CD4-positive, alpha-beta memory T cell (primary cell): ENCODE data around the gene ZNF618. TPM values are rescaled to one million over a fixed set of nuclear protein-coding genes. Genes with fewer than 3 reads are reported as not detected.
A peak's percentile ranks its signal among the peaks of the same experiment; 100 is the strongest.

Experiments
- CTCF ChIA-PET: fragments of 350-600 bp; sonication (Branson Sonifier 250); formaldehyde crosslinking; loops from one replicate; lab custom pipeline; 2021; ENCODE audit warnings: inconsistent platforms; ENCODE audit not compliant: partially characterized antibody; lab: Charles Lee
- POLR2A ChIA-PET: fragments of 350-600 bp; sonication (Branson Sonifier 250); formaldehyde crosslinking; loops from one replicate; lab custom pipeline; 2021; ENCODE audit not compliant: partially characterized antibody; lab: Charles Lee
- DNase-seq, 5 donors: peaks; one replicate each; pipeline versions ENCODE4 v3.0.0 to v3.0.0-alpha.2; 2020 to 2022; ENCODE audit warnings: mixed read lengths in 1 of 5
- H3K27ac ChIP-seq: one replicate; pipeline ENCODE4 v1.7.0; 2013; ENCODE audit warnings: low read depth, low read length
- H3K27me3 ChIP-seq: 2 replicates; pipeline ENCODE4 v1.7.0; 2013; ENCODE audit warnings: mild to moderate bottlenecking, low read length, moderate library complexity; ENCODE audit not compliant: insufficient read depth
- H3K36me3 ChIP-seq: 2 replicates; pipeline ENCODE4 v1.7.0; 2013; ENCODE audit warnings: mild to moderate bottlenecking, low read length, moderate library complexity; ENCODE audit not compliant: insufficient read depth
- H3K4me1 ChIP-seq: 2 replicates; pipeline ENCODE4 v1.7.0; 2013; ENCODE audit warnings: mild to moderate bottlenecking, low read length, moderate library complexity; ENCODE audit not compliant: insufficient read depth
- H3K4me3 ChIP-seq, 2 donors: one replicate each; pipeline ENCODE4 v1.7.0; 2013; ENCODE audit warnings: low read length in 2 of 2, mild to moderate bottlenecking in 1 of 2
- H3K9me3 ChIP-seq, 2 donors: one replicate each; pipeline ENCODE4 v1.7.0; 2013; ENCODE audit warnings: low read length in 2 of 2, control low read depth in 1 of 2; ENCODE audit not compliant: control insufficient read depth in 1 of 2
- H3K27ac Mint-ChIP-seq, 7 donors: one replicate each; pipeline ENCODE4 v1.8.0; 2020 to 2021; ENCODE audit warnings: mixed read lengths in 7 of 7, mild to moderate bottlenecking in 6 of 7, inconsistent platforms in 3 of 7, moderate library complexity in 3 of 7
- H3K27me3 Mint-ChIP-seq, 2 donors: one replicate each; pipeline ENCODE4 v1.8.0; 2020 to 2021; ENCODE audit warnings: mixed read lengths in 2 of 2
- H3K36me3 Mint-ChIP-seq, 2 donors: one replicate each; pipeline ENCODE4 v1.8.0; 2020 to 2021; ENCODE audit warnings: mixed read lengths in 2 of 2, inconsistent platforms in 1 of 2, mild to moderate bottlenecking in 1 of 2
- H3K4me1 Mint-ChIP-seq, 4 donors: one replicate each; pipeline ENCODE4 v1.8.0; 2020 to 2021; ENCODE audit warnings: mixed read lengths in 4 of 4, mild to moderate bottlenecking in 1 of 4
- H3K4me3 Mint-ChIP-seq, 8 donors: one replicate each; pipeline ENCODE4 v1.8.0; 2020 to 2021; ENCODE audit warnings: mixed read lengths in 8 of 8, mild to moderate bottlenecking in 7 of 8, moderate library complexity in 6 of 8, inconsistent platforms in 3 of 8
- H3K9me3 Mint-ChIP-seq, 8 donors: one replicate each; pipeline ENCODE4 v1.8.0; 2020 to 2021; ENCODE audit warnings: mixed read lengths in 8 of 8, mild to moderate bottlenecking in 5 of 8, inconsistent platforms in 3 of 8, moderate library complexity in 1 of 8
- intact Hi-C: fragments of 100-400 bp; cut with micrococcal nuclease; formaldehyde crosslinking; loops from one replicate; pipeline ENCODE4 v1.15.1; 2023
- polyA plus RNA-seq, 2 donors: library from polyadenylated mRNA; unstranded; fragments of 300-500 nt; fragmentation: Illumina TruSeq; gene quantifications; one replicate each; pipeline ENCODE4 v1.2.3, GENCODE V29; 2021
- total RNA-seq, 2 experiments: library from RNA; stranded (reverse); gene quantifications; one replicate each; pipeline ENCODE4 v1.2.3, GENCODE V29; 2021

The ZNF618 gene
- total and polyA plus RNA-seq, 4 experiments from 2014 or later, result 0.79 to 1.7 (median 0.80) TPM; not detected in 1

DNA sequence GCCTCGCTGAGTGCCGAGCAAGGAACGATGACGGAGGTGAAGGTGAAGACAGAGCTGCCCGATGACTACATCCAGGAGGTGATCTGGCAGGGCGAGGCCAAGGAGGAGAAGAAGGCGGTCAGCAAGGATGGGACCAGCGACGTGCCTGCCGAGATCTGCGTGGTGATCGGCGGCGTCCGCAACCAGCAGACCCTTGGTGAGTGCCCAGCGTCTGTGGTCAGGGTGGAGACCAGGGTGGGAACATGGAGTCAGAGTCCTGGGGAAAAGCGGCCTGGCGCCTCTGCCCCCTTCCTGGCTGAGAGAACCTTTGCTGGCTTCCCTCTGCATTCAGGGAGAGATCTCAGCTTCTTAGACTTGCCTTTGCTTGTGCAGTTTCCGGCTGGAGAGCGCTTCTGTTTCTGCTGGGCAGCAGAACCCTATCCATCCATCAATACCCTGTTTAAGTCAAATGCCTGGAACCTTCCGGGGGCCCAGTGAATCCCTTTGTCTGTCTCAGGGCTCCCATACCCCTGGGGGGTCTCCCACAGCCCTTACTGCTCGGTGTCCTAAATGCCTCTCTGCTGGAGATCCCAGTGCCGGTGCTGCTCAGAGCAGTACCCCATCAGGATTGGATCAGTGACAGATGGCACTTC, 112.4 kb downstream of the ZNF618 start:
- Mint-ChIP-seq H3K9me3 (peaks cover 0 to 3% (median 0%) of the 10 kb centered on the region in 8 donors), H3K4me3 (no peak overlapping the region), H3K27ac (peak overlapping the region in 1 of 7 donors; percentile 43), H3K36me3 (peaks cover 2 to 4% of the 10 kb centered on the region in 2 donors), H3K27me3 (no peaks in the 10 kb centered on the region), H3K4me1 (peaks cover 0 to 2% (median under 1%) of the 10 kb centered on the region in 4 donors)
- no peaks in the 10 kb centered on the region for H3K9me3 ChIP-seq
- H3K36me3 ChIP-seq, result no peaks in the 10 kb centered on the region
- ChIA-PET CTCF (no interaction called here), POLR2A (no interaction called here)
- no peak overlapping the region for H3K27ac ChIP-seq
- intact Hi-C loops, result no loop called here
- no peak for DNase-seq
- no peak overlapping the region for H3K4me3 ChIP-seq
- no peaks in the 10 kb centered on the region for H3K27me3 ChIP-seq
- no peaks in the 10 kb centered on the region for H3K4me1 ChIP-seq

DNA sequence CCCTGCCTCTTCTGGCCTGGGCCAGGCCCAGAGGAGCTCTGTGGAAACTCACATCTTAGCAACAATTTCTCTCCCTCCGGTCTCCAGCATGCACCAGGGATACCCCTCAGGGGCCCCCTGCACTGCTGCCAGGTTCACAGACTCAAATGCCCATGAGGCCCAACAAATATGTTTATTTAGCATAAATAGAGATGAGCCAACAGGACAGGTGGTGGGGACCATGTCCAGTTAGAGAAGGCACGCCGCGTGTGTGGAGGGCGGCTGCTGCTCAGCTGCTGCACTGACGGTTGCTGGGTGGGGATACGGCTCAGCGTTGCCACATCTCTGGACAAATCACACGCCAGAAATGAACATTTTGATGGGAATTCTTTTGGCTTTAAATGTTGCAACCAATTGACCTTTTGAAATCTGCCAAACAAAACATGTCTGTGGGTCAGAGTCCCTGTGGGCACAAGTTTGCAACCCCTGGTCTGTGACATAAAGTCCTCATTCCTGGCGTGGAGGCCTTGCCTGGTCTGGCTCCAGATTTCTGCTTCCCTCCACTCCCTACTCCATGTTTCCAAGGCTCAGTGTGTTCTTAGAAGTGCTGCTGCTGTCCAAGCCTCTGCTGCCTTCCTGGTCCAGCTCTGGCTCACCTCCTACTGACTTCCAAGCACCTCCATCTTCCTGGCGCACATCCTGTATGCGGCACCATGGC, 113.1 kb downstream of the ZNF618 start:
- no peak for DNase-seq
- H3K36me3 Mint-ChIP-seq, result peaks cover 2 to 4% of the 10 kb centered on the region in 2 donors
- no peak overlapping the region for H3K4me3 ChIP-seq
- H3K9me3 ChIP-seq, result no peaks in the 10 kb centered on the region
- H3K4me1 ChIP-seq, result no peaks in the 10 kb centered on the region
- no peaks in the 10 kb centered on the region for H3K27me3 Mint-ChIP-seq
- H3K9me3 Mint-ChIP-seq, result peaks cover 0 to 3% (median 0%) of the 10 kb centered on the region in 8 donors
- H3K36me3 ChIP-seq, result no peaks in the 10 kb centered on the region
- ChIA-PET POLR2A (no interaction called here), CTCF (no interaction called here)
- no peaks in the 10 kb centered on the region for H3K27me3 ChIP-seq
- no peak overlapping the region for H3K27ac Mint-ChIP-seq
- H3K27ac ChIP-seq, result no peak overlapping the region
- H3K4me1 Mint-ChIP-seq, result peaks cover 0 to 4% (median 2%) of the 10 kb centered on the region in 4 donors
- H3K4me3 Mint-ChIP-seq, result no peak overlapping the region
- intact Hi-C loops, result no loop called here

DNA sequence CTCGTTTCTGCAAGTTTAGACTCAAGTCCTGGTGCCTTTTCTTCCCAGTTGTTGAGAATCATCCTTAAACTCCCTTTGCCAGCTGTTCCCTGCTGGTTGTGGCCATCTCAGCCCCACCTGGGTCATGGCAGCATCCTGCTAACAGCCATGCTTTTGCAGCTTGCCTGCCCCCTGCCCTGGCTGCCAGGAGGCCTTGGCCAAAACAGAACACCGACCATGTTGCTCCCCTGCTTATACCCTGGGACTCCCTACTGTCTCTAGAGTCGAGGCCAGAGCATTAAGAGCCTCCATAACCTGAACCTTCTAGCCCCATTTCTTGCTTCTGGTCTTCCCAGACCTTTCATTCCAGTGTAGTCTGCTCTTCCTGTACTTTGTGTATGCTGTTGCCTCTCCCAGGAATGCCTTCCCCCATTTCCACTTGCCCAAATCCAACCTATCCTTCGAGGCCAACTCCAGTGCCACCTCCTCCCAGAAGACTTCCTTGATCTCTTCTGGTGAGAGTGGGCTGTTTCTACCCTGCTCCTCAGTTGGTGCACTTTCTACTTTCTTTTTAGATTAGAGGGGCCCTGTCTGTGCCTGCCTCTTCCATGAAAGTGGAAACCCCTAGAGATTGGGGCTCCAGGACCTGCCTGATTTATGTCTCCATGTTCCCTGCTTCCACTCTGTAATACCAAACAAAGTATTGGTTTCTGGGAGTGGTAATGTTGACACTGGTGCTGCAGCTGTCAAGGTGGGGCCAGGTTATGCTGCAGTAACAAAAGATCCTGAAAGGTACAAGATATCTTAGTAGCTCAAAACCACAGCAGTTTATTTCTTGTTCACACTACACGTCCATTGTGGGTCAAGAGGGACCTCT, 113.8 kb downstream of the ZNF618 start:
- peaks cover 0 to 4% (median 2%) of the 10 kb centered on the region in 4 donors for H3K4me1 Mint-ChIP-seq
- H3K27ac Mint-ChIP-seq, result peak overlapping the region in 1 of 7 donors; percentile 34
- H3K9me3 Mint-ChIP-seq, result peaks cover 0 to under 1% (median 0%) of the 10 kb centered on the region in 8 donors
- ChIA-PET CTCF (no interaction called here), POLR2A (no interaction called here)
- no peaks in the 10 kb centered on the region for H3K27me3 Mint-ChIP-seq
- intact Hi-C loops, result no loop called here
- Histone ChIP-seq H3K27me3 (no peaks in the 10 kb centered on the region), H3K4me1 (no peaks in the 10 kb centered on the region), H3K4me3 (no peak overlapping the region), H3K27ac (no peak overlapping the region), H3K36me3 (no peaks in the 10 kb centered on the region), H3K9me3 (no peaks in the 10 kb centered on the region)
- H3K36me3 Mint-ChIP-seq, result peaks cover 2 to 4% of the 10 kb centered on the region in 2 donors
- no peak overlapping the region for H3K4me3 Mint-ChIP-seq
- no peak for DNase-seq

DNA sequence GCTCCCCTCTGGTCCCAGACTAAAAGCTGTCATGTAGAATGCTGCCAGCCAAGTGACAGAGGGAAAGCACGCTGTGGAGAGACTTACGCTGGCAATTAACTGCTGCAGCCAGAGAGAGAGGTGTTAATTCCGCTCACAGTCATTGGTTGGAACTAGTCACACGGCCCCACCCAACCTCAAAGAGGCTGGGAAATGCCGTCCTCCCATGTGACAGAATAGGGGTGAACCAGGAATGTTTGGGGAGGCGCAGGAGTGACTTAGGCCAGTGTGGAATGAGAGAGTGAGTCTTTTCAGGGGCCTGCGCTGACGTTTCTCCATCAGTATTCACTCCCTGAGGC, 114.4 kb downstream of the ZNF618 start:
- Histone ChIP-seq H3K9me3 (no peaks in the 10 kb centered on the region), H3K4me3 (no peak overlapping the region), H3K27ac (no peak overlapping the region), H3K27me3 (no peaks in the 10 kb centered on the region), H3K4me1 (no peaks in the 10 kb centered on the region), H3K36me3 (no peaks in the 10 kb centered on the region)
- DNase-seq, result no peak
- H3K9me3 Mint-ChIP-seq, result no peaks in the 10 kb centered on the region
- POLR2A ChIA-PET, result no interaction called here
- CTCF ChIA-PET, result no interaction called here
- no peak overlapping the region for H3K4me3 Mint-ChIP-seq
- peak overlapping the region in 1 of 7 donors; percentile 16 for H3K27ac Mint-ChIP-seq
- peaks cover 0 to 1% of the 10 kb centered on the region in 2 donors for H3K27me3 Mint-ChIP-seq
- H3K4me1 Mint-ChIP-seq, result peaks cover 0 to 4% (median 2%) of the 10 kb centered on the region in 4 donors
- intact Hi-C loops, result no loop called here
- H3K36me3 Mint-ChIP-seq, result peaks cover 2 to 4% of the 10 kb centered on the region in 2 donors

DNA sequence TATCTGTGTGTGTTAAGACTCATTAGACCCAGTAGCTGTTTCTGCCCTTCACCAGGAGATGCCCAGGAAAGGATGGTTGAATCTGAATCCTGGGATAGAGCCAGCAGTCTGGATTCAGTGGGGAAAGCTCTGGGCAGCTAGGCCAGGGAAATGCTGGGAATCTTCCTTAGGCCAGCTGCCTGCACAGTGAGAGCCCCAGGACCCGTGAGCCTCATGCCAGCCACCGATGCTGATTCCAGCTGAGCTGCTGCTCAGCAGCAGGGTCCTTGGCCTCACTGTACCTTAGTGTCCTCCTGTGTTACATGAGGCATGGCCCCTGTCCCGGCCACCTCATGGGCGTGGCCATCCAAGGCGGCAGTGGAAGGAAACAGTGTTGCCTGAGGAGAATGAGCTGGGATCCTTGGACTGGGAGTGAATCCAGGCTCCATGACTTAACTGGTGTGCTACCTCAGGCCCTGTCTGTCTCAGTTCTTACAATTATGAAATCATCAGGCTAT, 114.9 kb downstream of the ZNF618 start:
- Mint-ChIP-seq H3K4me3 (no peak overlapping the region), H3K4me1 (peaks cover 0 to 4% (median 2%) of the 10 kb centered on the region in 4 donors), H3K9me3 (no peaks in the 10 kb centered on the region), H3K27me3 (peaks cover 0 to 1% of the 10 kb centered on the region in 2 donors), H3K27ac (no peak overlapping the region), H3K36me3 (peaks cover 2 to 4% of the 10 kb centered on the region in 2 donors)
- no peaks in the 10 kb centered on the region for H3K36me3 ChIP-seq
- no peak overlapping the region for H3K27ac ChIP-seq
- H3K4me1 ChIP-seq, result no peaks in the 10 kb centered on the region
- no peaks in the 10 kb centered on the region for H3K27me3 ChIP-seq
- POLR2A ChIA-PET, result no interaction called here
- CTCF ChIA-PET, result no interaction called here
- H3K4me3 ChIP-seq, result no peak overlapping the region
- intact Hi-C loops, result no loop called here
- DNase-seq, result no peak
- H3K9me3 ChIP-seq, result no peaks in the 10 kb centered on the region

DNA sequence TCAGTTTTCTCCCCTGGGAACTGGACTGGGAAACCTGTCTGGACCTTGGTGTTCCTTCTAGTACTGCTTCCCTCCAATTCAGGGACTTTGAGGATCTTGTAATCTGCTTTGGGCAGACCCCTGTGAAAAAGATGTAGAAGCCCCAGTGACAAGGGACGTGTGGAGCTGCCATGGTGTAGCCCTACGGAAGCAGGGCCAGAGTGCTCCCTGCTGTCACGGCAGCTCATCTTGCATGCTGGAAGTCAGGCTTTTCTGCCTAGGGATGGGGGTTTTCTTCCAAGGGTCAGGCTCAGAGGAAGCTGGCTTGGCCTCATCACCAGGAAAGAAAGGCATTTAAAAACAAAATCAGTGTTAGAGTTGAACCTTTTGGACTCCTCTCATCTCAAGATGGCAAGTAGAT, 115.6 kb downstream of the ZNF618 start:
- Histone ChIP-seq H3K9me3 (no peaks in the 10 kb centered on the region), H3K4me3 (no peak overlapping the region), H3K36me3 (no peaks in the 10 kb centered on the region), H3K27me3 (no peaks in the 10 kb centered on the region), H3K4me1 (no peaks in the 10 kb centered on the region), H3K27ac (no peak overlapping the region)
- peaks cover 0 to 4% (median 2%) of the 10 kb centered on the region in 4 donors for H3K4me1 Mint-ChIP-seq
- no peak overlapping the region for H3K4me3 Mint-ChIP-seq
- CTCF ChIA-PET, result no interaction called here
- H3K9me3 Mint-ChIP-seq, result no peaks in the 10 kb centered on the region
- no peak for DNase-seq
- no peak overlapping the region for H3K27ac Mint-ChIP-seq
- H3K36me3 Mint-ChIP-seq, result peaks cover 2 to 4% of the 10 kb centered on the region in 2 donors
- H3K27me3 Mint-ChIP-seq, result peaks cover 0 to 1% of the 10 kb centered on the region in 2 donors
- POLR2A ChIA-PET, result no interaction called here
- intact Hi-C loops, result no loop called here
